GM10847 (cell line): Measurements from ENCODE around the gene ATP4A.

Experiments
- POLR2A ChIP-seq: IDR thresholded peaks from 2 replicates; pipeline ENCODE4 v1.6.1; 2011; ENCODE audit not compliant: insufficient read length; ENCODE audit errors: extremely low read depth

The ATP4A gene

GRCh38 chr19:35522745-35523327 lies 40.6 kb downstream of the ATP4A start:
- TF ChIP-seq POLR2A = no peak

DNA sequence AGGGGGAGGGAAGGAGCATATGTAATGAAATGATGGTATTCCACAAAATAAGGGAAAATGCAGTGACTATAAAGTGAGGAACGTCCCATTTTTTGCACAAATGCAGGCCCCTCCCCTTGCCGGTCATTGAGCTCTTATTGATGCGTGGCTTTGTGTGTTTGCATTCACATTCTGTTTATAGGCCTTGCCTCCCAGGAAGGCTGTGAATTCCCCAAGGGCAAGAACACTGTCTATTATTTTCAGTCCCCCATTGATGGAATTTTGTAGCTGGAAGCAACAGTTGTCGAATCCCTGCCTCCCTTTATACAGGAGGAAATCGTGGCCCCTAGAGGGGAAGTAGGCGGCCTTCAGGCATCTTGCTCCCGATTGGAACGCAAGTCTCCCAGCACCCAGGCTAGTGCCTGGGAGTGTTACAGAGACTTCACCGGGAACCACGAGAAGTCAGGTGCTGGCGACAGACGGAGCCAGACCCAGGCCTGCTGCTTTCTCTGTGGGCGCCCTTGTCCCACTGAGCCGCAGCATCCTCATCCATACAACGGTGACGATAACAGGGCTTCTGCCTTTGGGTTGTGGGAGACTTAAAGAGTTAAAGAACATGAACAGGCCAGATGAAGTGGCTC lies 42.2 kb downstream of the ATP4A start:
- TF ChIP-seq POLR2A = no peak

DNA sequence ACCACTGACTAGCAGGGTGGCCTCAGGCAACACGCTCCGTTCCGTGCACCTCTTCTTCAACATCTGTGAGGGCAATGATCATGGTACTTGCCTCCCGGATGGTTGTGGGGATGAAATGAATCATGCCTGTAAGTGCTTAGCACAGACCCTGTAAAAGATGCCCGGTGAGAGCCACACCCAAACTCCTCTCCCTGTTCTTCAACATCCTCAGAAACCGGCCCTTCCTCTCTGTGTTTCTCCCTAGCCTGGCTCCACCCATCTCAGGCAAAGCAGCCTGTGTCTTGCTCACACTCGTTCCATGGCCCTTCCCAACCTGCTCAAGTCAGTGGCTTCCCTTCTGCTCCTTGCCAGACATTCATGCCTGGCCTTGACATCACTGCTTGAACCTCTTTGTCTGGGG lies 44.2 kb downstream of the ATP4A start:
- no peak for TF ChIP-seq POLR2A

DNA sequence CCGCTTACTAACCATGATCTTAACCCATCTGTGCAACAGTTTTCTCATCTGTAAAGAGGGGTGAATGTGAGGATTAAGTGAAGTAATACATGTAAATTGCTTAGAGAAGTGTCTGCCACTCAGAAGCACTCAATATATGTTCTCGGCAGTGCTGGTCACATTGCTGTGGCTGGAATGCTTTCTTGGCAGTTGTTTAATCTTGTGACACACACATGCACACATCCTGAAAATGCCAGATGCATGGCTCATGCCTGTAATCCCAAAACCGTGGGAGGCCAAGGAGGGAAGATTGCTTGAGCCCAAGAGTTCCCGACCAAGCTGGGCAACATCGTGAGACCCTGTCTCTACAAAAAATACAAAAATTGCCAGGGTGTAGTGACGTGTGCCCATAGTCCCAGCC lies 45.1 kb downstream of the ATP4A start:
- no peak for TF ChIP-seq POLR2A

DNA sequence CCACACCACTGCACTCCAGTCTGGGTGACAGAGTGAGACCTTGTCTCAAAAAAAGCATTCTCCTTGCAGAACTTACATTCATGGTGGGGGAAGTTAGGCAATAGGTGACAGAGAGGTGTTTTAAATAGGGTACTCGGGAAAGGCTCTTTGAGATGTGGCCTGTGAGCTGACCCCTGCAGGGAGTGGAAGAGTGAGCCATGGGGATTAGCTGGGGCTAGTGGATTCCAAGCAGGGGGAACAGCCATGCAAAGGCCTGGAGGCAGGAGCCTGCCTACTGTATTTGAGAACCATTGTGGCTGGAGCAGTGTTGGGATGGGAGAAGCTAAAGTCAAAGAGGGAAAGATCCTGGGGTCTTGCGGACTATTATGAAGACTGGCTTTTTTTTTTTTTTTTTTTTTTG lies 46.1 kb downstream of the ATP4A start:
- TF ChIP-seq POLR2A = no peak

GRCh38 chr19:35516310-35516709 lies 47.1 kb downstream of the ATP4A start:
- TF ChIP-seq POLR2A = no peak

DNA sequence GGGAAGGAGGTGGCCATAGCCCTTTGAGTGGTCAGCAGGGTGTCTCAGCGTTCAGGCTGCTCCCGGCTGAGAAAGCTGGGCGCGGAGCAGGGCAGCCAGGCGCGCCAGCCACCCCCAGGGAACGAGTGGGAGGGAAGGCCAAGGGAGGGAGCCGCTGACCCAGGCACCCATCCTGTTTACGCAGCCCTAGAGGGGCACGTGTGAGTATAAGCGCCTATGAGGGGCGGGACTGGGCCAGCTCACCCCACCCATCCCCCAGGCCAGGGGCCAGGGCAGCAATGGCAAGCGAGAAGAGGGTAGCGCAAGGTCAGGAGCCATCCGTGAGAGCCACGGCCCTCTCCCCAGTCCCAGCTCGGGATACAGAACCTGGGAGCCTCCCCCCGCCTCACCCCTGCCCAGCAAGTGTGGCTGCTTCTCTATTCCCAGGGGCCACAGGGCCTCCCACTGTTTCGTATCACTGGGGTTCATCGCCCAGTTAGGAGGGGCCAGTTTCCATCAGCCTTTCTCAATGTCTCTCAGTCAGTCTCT lies 49.1 kb downstream of the ATP4A start:
- no peak for TF ChIP-seq POLR2A

- no peak for TF ChIP-seq POLR2A
These were observed 49.7 kb downstream of the ATP4A start, which contains the start of gene DMKN for GRCh38 chr19:35513628-35514281. TSS of gene DMKN (minus strand) at chr19:35513649. CDS start at chr19:35513475, 174 bp downstream.

DNA sequence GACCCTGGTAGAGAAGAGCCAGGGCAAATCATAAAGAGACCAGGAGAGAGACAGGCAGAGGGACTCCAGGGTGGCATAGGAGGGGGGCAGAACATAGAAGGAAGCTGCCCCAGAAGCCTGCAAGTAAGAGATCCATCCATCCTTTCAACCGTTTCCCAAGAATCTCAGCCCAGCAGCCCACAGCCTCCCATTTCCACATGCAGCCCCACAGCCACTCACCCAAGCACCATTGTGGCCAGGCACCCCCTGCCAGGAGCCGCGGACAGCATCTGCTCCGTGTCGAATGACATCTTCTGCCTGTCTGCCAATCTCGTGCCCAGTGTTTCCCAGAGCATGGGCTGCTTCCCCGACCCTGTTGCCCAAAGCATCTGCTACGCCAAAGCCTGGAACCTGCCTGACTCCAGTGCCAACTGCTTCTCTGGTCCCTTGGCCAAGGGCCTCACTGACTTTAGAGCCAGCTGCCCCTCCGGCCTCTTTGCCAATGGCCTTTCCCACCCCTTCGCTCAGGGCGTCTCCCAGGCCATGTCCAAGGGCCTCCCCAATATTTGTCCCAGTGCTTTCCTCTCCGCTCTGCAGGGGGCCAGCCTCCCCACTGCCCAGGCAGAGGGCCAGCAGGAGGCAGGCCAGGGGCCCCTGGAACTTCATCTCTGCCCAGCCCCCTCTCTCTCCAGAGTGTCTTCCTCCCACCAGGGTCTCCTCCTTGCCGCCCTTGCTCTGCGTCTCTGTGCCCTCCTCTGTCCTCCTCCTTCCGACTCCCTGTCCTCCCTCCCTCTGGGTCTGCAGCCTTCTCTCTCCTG lies 50.4 kb downstream of the ATP4A start:
- no peak for TF ChIP-seq POLR2A

DNA sequence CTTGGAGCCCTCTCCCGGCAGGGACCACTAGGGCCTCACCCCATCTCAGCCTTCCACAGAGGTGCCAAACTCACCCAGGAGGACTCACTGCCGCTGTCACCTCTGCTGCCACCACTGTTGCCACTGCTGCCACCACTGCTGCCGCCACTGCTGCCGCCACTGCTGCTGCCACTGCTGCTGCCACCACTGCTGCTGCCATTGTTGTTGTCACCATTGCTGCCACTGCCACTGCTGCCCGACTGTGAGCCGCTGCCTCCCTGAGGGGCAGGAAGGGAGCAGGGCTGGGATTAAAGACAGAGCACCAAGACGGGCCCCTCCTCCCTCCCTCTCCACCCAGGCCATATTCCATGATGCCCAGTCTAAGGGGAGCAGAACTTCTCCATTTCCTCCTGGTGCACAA lies 52.1 kb downstream of the ATP4A start:
- no peak for TF ChIP-seq POLR2A

GRCh38 chr19:35510626-35510964 lies 52.9 kb downstream of the ATP4A start:
- TF ChIP-seq POLR2A = no peak

DNA sequence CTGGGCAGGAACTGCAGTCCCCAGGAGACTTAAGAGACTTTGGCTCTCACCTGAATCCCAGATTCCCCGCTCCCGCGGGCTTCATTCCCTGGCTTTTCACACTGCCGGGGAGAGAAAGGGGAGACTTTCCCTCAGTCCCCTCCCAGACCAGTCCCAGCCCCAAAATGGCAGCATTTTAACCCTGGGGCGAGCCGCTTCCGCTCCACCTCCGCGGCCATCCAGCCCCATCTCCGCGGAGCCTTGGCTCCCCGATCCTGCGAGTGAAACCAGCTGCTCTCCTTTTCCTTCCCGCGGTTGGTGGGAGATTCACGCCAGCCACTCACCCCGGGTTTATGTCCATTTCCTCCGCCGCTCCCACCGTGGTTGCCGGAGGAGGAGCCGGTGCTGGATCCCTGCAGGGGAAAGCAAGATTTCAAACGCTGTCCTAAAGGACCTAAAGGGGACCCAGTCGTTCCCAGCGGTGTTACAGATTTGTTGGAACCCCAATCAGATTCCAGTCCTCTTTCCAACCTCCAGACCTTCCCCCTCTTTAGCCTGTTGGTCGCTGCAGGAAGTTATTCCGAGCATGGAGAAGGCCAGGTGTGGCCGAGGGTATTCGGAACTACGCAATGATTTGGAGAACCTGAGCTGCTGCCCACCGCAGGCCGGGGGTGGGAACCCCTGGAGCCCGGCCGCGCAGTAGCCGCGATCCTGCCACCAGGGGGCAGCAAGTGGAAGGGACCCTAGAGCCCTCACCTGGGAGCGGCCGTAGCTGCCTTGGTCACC lies 53.4 kb downstream of the ATP4A start:
- TF ChIP-seq POLR2A = no peak

GRCh38 chr19:35509018-35509652 lies 54.3 kb downstream of the ATP4A start:
- TF ChIP-seq POLR2A = no peak

DNA sequence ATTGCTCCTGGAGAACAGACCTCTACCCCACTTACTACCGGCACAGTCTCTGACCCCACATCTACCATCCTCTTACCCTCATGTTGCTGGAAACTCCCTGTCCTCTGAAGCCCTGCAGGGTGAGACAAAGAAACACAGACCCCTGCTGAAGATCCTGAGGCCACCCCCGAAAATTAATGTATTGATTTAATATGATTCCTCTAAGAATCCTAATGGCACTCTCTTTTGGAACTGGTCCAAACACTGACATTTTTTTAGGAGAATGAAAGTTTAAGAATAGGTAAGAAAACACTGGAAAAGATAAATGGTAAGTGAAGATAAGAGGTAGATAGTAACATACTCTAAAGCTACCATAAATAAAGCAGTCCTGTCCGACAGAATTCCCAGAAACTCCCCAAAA lies 55.3 kb downstream of the ATP4A start:
- TF ChIP-seq POLR2A = no peak

GRCh38 chr19:35507561-35507960 lies 55.9 kb downstream of the ATP4A start:
- TF ChIP-seq POLR2A = no peak

DNA sequence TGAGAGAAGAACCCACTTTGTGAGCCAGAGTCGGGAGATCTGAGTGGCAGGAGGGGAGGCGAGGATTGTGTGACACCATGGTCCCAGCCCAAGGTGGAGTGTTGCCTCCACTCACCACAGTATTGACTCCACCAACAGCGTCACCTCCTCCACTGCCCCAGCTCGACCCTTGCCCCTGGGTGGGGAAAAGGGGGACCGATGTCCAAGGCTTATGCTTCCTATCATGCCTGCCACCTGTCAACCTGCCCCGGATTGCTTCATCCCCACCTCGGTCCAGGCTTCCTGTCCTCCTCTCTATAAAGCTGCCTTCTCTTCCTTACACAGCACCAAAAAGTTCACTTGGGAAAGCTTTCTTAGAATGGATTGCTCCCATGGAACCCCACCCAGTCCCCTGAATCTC lies 57.4 kb downstream of the ATP4A start:
- TF ChIP-seq POLR2A = no peak
